A549 (cell line): ENCODE measurements around the gene SNTA1.

ENCODE experiments used
- CTCF ChIP-seq: fragments of >200 bp; sonication (Bioruptor Twin); formaldehyde crosslinking; IDR thresholded peaks from 3 replicates; pipeline ENCODE4 v1.5.1; 2016
- EP300 ChIP-seq, 2 experiments: fragments of >200 bp; sonication (Bioruptor Twin); formaldehyde crosslinking; IDR thresholded peaks; 2 replicates in 1 of 2; 3 replicates in 1 of 2; pipeline ENCODE4 v1.6.1; 2016 to 2017
- FOSL2 ChIP-seq, 2 experiments: fragments of 450-650 bp in 1 of 2; fragments of >200 bp in 1 of 2; sonication (Bioruptor Twin) in 1 of 2; formaldehyde crosslinking; IDR thresholded peaks; 2 replicates each; pipeline versions ENCODE4 v1.5.0 to v1.6.1; 2016 to 2020; ENCODE audit warnings: mild to moderate bottlenecking in 1 of 2, moderate library complexity in 1 of 2
- JUN ChIP-seq, 2 experiments: fragments of >200 bp; sonication (Bioruptor Twin); formaldehyde crosslinking; IDR thresholded peaks; 2 replicates in 1 of 2; 3 replicates in 1 of 2; pipeline ENCODE4 v1.6.1; 2016 to 2017
- MAX ChIP-seq: IDR thresholded peaks from 2 replicates; pipeline ENCODE4 v1.6.1; 2012
- POLR2A ChIP-seq: IDR thresholded peaks from 2 replicates; pipeline ENCODE4 v1.6.1; 2012; ENCODE audit warnings: mild to moderate bottlenecking, low read length
- REST ChIP-seq: fragments of 200-600 bp; sonication (generic); IDR thresholded peaks from 2 replicates; pipeline ENCODE4 v1.6.1; 2016; ENCODE audit warnings: antibody characterized with exemption, mild to moderate bottlenecking, moderate library complexity
- RFX5 ChIP-seq: fragments of 450-650 bp; IDR thresholded peaks from 2 replicates; pipeline ENCODE4 v1.7.1; 2014; ENCODE audit warnings: antibody characterized with exemption, mild to moderate bottlenecking, moderate library complexity
- SMC3 ChIP-seq: fragments of >200 bp; sonication (Bioruptor Twin); formaldehyde crosslinking; IDR thresholded peaks from 3 replicates; pipeline ENCODE4 v1.6.1; 2018; ENCODE audit warnings: inconsistent platforms

- TF ChIP-seq CTCF, result no peak
- no peak for TF ChIP-seq POLR2A
- TF ChIP-seq JUN (IDR thresholded peaks at IDR 0.05), result no peak
- TF ChIP-seq REST, result no peak
- TF ChIP-seq FOSL2 (IDR thresholded peaks at IDR 0.05), result no peak
- no peak for TF ChIP-seq FOSL2 (CRISPR knock-in tag; IDR thresholded peaks at IDR 0.05)
- no peak for TF ChIP-seq EP300 (IDR thresholded peaks at IDR 0.05)
- TF ChIP-seq SMC3, result no peak
- TF ChIP-seq RFX5, result no peak
- TF ChIP-seq MAX, result no peak
Measured at GRCh38 chr20:33401921-33402369, 41.6 kb downstream of the SNTA1 start.
